ENCODE results near the gene SFXN3. TPM values are rescaled to one million over a fixed set of nuclear protein-coding genes. Genes with fewer than 3 reads are reported as not detected.

Gene SFXN3
- total and polyA plus RNA-seq, 2 of the 13 experiments (the other 11 are each of a cell fraction or from before 2014, with no cell fraction given): 16.8 to 71.5 TPM

- TF ChIP-seq ZNF274 (CRISPR knock-in tag; IDR thresholded peaks at IDR 0.05) (no peak), RNF2 (conservative IDR thresholded peaks at IDR 0.05; ENCODE audit: low read depth) (no peak), ELF4 (CRISPR knock-in tag; IDR thresholded peaks at IDR 0.05; ENCODE audit: borderline replicate concordance) (0 out of 2 replicates have a peak, but pooled peaks have one; percentile 12), ZMYM2 (CRISPR knock-in tag; IDR thresholded peaks at IDR 0.05) (no peak), ZFP37 (CRISPR knock-in tag; IDR thresholded peaks at IDR 0.05; ENCODE audit: borderline replicate concordance) (peak; percentile 33; the same call in 1 of the 2 replicates)
Measured at GRCh38 chr10:101065481-101066145, 34.6 kb downstream of the SFXN3 start (continued).

- H3K27ac ChIP-seq (ENCODE audit: extremely low read length, insufficient read depth, low read length): peak overlapping the region; percentile 81
- in situ Hi-C loops (cut with HindIII; ENCODE audit: extremely low pct_ligation_motif_present, low pct_unique_long_range_greater_than_20kb): loop anchor here (5.0 kb wide), 1 partner anchor 34 kb away; the partner anchor contains the start of genes PDZD7 and SFXN3
- peaks cover 24% of the 10 kb centered on the region for H3K79me2 ChIP-seq (ENCODE audit: insufficient read depth, low read length)
- CTCF ChIA-PET (ENCODE audit: low intra/inter-chr PET ratio, low total read pairs): interaction anchor here (1.4 to 3.8 kb wide), 3 partner anchors 16 to 47 kb away, joined by 3 to 45 read pairs (median 13); no protein-coding TSS in a partner anchor
- peak; percentile 70 for ATAC-seq
- H3K4me1 ChIP-seq (ENCODE audit: insufficient read depth, low read length): peaks cover 34% of the 10 kb centered on the region
- no peak overlapping the region for H2AFZ ChIP-seq (ENCODE audit: low read length)
- peak; percentile 86 for DNase-seq (ENCODE audit: low spot score)
- peak overlapping the region; percentile 60 to 81 (median 62) for H3K4me3 ChIP-seq (replicated peaks in 1 of 3; ENCODE audit: insufficient read depth in 1 of 3, low read depth in 2 of 3, low read length in 3 of 3)
- H3K4me2 ChIP-seq (ENCODE audit: low read depth, low read length): peak overlapping the region; percentile 99
- H3K36me3 ChIP-seq (replicated peaks in 1 of 2; ENCODE audit: control insufficient read depth in 1 of 2, insufficient read depth in 2 of 2, low read length in 2 of 2): no peaks in the 10 kb centered on the region
- 1% methylated on average over 12 of the region's 49 CpGs for WGBS (ENCODE audit: low lambda C conversion rate)
- H3K27me3 ChIP-seq (ENCODE audit: control insufficient read depth in 1 of 2, insufficient read depth in 2 of 2, low read length in 2 of 2): peaks cover 2 to 11% of the 10 kb centered on the region in 2 experiments; a peak in 4 of 5 replicates
- H3K9me3 ChIP-seq (ENCODE audit: low read length): no peaks in the 10 kb centered on the region
- peak overlapping the region; percentile 57 for H3K9ac ChIP-seq (ENCODE audit: insufficient read depth, low read depth, low read length)
- BruUV-seq (replicated peaks): no TSS peak
- intact Hi-C loops (cut with micrococcal nuclease; ENCODE audit: unreplicated experiment): loop anchor here (1.0 to 5.0 kb wide), 3 partner anchors 25 to 48 kb away; partner anchors contain the start of genes PDZD7 and SFXN3
- POLR2A ChIA-PET: interaction anchor here (1.0 to 9.0 kb wide), 8 partner anchors 16 to 75 kb away, joined by 3 to 141 read pairs (median 6); no protein-coding TSS in a partner anchor
- H4K20me1 ChIP-seq (ENCODE audit: insufficient read depth, low read length): no peaks in the 10 kb centered on the region
- FAIRE-seq: peak; percentile 91
- no peak for TF ChIP-seq GLMP (CRISPR knock-in tag; IDR thresholded peaks at IDR 0.05; ENCODE audit: borderline replicate concordance)
- TF ChIP-seq ZNF331 (CRISPR knock-in tag; IDR thresholded peaks at IDR 0.05): peak; percentile 65; the same call in 1 of the 2 replicates
- no peak for TF ChIP-seq ZNF234 (CRISPR knock-in tag; conservative IDR thresholded peaks at IDR 0.05)
- no peak for TF ChIP-seq REL (CRISPR knock-in tag; conservative IDR thresholded peaks at IDR 0.05)
- TF ChIP-seq ZNF431 (CRISPR knock-in tag; IDR thresholded peaks at IDR 0.05; ENCODE audit: borderline replicate concordance, low read depth): peak; percentile 71; the same call in 1 of the 2 replicates
- peak; percentile 80; the same call in 1 of the 2 replicates for TF ChIP-seq ZNF761 (CRISPR knock-in tag; conservative IDR thresholded peaks at IDR 0.05)
- TF ChIP-seq FUBP1 (CRISPR knock-in tag; IDR thresholded peaks at IDR 0.05; ENCODE audit: borderline replicate concordance): no peak
- no peak for TF ChIP-seq ZNF382 (CRISPR knock-in tag; IDR thresholded peaks at IDR 0.05; ENCODE audit: borderline replicate concordance)
- 0 out of 2 replicates have a peak, but pooled peaks have one; percentile 30 for TF ChIP-seq ZBTB34 (CRISPR knock-in tag; IDR thresholded peaks at IDR 0.05)
Measured at GRCh38 chr10:101066146-101066895, 35.3 kb downstream of the SFXN3 start.
